Lower leg skin (tissue), 3 donors: ENCODE results near the gene FOXP1.

Experiments
- CTCF ChIP-seq, 3 donors: fragments of 450-650 bp; IDR thresholded peaks; one replicate each; pipeline ENCODE4 v1.5.1; 2016; ENCODE audit warnings: antibody characterized with exemption in 3 of 3, mild to moderate bottlenecking in 3 of 3, moderate library complexity in 2 of 3
- POLR2A ChIP-seq, 2 donors: fragments of 450-650 bp; IDR thresholded peaks; one replicate each; pipeline ENCODE4 v1.6.1; 2016 to 2017; ENCODE audit warnings: antibody characterized with exemption in 2 of 2, mild to moderate bottlenecking in 1 of 2, moderate library complexity in 1 of 2

DNA sequence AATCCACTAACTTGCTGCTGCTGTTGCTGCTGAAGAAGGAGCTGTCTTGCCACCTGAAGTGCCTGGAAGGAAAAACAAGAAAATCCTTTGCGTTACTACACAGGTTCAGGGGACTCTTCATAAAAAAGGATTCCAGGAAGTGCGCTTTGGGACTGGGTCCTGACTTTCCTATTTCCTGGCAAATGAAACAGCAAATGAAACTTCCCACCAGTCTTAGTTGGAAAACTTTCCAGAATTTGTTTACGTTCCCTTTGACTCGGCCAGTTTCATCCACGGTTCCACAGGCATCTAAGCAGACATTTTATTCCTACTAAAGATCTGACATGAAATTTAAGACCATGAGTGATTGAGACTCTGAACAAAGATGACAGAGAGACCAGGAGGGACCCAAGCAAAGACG is 471.0 kb downstream of the FOXP1 start:
- TF ChIP-seq POLR2A (IDR thresholded peaks at IDR 0.05) = no peak
- TF ChIP-seq CTCF (IDR thresholded peaks at IDR 0.05) = no peak
